ENCODE results near the gene ARHGAP28.

DNA sequence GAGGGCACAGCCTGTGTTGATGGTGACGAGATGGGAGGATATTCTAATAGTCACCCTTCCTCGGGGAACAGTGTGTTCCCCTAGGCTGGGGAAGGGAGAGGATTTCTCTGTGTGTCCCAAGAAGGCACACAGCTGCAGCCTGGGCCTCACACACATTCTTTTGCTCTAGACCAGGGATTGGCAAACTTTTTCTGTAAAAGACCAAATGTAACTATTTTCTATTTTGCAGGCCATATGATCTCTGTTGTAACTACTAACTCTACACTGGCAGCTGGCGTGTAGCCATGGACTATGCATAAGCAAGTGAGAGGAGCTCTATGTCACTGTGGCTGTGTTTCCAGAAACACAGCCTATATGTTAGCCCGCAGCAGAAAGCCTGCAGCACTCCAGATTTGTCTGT lies 65.8 kb downstream of the ARHGAP28 start:
- no peak for TF ChIP-seq POLR2A (IDR thresholded peaks at IDR 0.05)
- TF ChIP-seq, protein P1, sequence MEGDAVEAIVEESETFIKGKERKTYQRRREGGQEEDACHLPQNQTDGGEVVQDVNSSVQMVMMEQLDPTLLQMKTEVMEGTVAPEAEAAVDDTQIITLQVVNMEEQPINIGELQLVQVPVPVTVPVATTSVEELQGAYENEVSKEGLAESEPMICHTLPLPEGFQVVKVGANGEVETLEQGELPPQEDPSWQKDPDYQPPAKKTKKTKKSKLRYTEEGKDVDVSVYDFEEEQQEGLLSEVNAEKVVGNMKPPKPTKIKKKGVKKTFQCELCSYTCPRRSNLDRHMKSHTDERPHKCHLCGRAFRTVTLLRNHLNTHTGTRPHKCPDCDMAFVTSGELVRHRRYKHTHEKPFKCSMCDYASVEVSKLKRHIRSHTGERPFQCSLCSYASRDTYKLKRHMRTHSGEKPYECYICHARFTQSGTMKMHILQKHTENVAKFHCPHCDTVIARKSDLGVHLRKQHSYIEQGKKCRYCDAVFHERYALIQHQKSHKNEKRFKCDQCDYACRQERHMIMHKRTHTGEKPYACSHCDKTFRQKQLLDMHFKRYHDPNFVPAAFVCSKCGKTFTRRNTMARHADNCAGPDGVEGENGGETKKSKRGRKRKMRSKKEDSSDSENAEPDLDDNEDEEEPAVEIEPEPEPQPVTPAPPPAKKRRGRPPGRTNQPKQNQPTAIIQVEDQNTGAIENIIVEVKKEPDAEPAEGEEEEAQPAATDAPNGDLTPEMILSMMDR (IDR thresholded peaks at IDR 0.05), result no peak

All from body of pancreas (tissue), 4 donors.